Activated CD8-positive, alpha-beta memory T cell treated with anti-CD3 and anti-CD28 coated beads for 4 hours (primary cell): ENCODE results near the gene DMKN.

ENCODE experiments used
- DNase-seq, 2 donors: peaks; one replicate each; pipeline ENCODE4 v3.0.0-alpha.2; 2020; ENCODE audit warnings: low read depth in 2 of 2

Gene DMKN

DNA sequence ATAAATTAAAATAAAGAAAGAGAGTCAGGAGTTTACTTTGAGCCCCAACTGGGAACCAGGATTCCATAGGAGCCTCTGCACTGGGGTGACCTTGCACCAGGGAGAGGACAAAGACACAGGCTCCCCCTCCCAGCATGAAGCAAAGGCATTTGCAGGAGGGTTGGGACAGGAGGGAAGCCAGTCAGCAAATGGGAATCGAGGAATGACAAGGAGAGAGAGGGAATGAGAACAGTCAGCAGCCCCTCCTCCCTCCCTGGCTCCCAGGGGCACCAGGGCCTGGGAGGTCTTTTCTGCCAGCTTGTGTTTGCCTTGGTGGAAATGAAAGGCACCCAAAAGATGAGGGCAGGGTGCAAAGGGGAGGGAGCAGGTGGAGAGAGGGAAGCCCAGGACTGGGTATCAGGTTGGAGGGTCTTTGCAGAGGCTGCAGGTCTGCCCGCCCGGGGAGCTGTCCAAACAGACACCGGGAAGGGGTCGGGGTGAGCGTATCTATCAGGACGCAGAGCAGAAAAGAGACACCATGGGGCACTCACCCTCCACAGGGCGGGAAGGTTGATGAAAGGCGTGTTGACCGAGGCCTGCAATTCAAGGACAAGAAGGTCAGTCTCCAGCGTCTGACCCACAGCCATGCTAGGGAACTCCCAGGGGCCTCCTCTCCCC, 10.9 kb upstream of the DMKN start:
- no peak for DNase-seq

DNA sequence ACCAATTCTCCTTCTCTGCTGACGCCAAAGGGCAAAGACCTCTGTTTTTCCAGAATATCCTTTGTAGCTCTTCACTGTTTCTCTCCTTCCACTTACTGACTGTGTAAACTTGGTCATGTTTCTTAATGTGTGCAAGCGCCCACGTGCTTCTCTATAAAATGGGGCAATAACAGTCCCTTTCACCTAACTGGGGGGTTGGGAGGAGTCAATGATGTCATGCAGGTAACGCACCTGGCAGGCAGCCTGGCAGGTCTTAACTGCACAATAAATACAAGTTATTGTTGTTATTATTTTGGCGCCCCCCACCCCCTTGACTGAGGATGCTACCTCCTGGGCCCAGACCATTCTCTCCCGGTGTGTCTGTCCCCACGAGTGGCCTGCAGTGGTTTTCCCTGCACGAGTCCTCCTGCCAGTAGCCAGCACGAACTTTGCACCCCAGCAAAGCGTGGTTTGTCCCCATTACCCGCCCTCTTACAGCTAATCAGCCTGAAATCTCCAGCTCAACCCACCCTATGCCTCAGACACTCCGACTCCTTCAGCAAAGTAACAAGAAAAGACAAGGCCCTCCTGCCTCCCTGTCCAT, 9.4 kb upstream of the DMKN start:
- no peak for DNase-seq

DNA sequence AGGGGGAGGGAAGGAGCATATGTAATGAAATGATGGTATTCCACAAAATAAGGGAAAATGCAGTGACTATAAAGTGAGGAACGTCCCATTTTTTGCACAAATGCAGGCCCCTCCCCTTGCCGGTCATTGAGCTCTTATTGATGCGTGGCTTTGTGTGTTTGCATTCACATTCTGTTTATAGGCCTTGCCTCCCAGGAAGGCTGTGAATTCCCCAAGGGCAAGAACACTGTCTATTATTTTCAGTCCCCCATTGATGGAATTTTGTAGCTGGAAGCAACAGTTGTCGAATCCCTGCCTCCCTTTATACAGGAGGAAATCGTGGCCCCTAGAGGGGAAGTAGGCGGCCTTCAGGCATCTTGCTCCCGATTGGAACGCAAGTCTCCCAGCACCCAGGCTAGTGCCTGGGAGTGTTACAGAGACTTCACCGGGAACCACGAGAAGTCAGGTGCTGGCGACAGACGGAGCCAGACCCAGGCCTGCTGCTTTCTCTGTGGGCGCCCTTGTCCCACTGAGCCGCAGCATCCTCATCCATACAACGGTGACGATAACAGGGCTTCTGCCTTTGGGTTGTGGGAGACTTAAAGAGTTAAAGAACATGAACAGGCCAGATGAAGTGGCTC, 7.8 kb upstream of the DMKN start:
- no peak for DNase-seq

- no peak for DNase-seq
Measured at GRCh38 chr19:35519291-35519690, 5.8 kb upstream of the DMKN start.

DNA sequence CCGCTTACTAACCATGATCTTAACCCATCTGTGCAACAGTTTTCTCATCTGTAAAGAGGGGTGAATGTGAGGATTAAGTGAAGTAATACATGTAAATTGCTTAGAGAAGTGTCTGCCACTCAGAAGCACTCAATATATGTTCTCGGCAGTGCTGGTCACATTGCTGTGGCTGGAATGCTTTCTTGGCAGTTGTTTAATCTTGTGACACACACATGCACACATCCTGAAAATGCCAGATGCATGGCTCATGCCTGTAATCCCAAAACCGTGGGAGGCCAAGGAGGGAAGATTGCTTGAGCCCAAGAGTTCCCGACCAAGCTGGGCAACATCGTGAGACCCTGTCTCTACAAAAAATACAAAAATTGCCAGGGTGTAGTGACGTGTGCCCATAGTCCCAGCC, 4.9 kb upstream of the DMKN start:
- no peak for DNase-seq

GRCh38 chr19:35517342-35517741, 3.9 kb upstream of the DMKN start:
- DNase-seq: no peak

DNA sequence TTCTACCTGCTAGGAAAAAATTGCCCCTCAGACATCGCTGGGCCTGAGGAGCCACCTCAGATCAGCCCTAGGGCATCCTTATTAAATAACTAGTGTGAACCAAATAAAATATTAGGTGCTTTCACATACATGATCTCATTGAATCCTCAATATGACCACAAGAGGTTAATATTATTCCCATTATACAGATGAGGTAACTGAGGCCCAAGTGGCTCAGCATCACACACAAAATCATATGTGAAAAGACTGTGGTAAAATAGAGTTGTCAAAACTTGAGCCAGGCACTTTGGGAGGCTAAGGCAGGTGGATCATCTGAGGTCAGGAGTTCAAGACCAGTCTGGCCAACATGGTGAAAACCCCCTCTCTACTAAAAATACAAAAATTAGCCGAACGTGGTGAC, 2.9 kb upstream of the DMKN start:
- DNase-seq: no peak

DNA sequence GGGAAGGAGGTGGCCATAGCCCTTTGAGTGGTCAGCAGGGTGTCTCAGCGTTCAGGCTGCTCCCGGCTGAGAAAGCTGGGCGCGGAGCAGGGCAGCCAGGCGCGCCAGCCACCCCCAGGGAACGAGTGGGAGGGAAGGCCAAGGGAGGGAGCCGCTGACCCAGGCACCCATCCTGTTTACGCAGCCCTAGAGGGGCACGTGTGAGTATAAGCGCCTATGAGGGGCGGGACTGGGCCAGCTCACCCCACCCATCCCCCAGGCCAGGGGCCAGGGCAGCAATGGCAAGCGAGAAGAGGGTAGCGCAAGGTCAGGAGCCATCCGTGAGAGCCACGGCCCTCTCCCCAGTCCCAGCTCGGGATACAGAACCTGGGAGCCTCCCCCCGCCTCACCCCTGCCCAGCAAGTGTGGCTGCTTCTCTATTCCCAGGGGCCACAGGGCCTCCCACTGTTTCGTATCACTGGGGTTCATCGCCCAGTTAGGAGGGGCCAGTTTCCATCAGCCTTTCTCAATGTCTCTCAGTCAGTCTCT, 897 bp upstream of the DMKN start:
- no peak for DNase-seq

DNA sequence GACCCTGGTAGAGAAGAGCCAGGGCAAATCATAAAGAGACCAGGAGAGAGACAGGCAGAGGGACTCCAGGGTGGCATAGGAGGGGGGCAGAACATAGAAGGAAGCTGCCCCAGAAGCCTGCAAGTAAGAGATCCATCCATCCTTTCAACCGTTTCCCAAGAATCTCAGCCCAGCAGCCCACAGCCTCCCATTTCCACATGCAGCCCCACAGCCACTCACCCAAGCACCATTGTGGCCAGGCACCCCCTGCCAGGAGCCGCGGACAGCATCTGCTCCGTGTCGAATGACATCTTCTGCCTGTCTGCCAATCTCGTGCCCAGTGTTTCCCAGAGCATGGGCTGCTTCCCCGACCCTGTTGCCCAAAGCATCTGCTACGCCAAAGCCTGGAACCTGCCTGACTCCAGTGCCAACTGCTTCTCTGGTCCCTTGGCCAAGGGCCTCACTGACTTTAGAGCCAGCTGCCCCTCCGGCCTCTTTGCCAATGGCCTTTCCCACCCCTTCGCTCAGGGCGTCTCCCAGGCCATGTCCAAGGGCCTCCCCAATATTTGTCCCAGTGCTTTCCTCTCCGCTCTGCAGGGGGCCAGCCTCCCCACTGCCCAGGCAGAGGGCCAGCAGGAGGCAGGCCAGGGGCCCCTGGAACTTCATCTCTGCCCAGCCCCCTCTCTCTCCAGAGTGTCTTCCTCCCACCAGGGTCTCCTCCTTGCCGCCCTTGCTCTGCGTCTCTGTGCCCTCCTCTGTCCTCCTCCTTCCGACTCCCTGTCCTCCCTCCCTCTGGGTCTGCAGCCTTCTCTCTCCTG, 420 bp downstream of the DMKN start:
- DNase-seq: no peak

DNA sequence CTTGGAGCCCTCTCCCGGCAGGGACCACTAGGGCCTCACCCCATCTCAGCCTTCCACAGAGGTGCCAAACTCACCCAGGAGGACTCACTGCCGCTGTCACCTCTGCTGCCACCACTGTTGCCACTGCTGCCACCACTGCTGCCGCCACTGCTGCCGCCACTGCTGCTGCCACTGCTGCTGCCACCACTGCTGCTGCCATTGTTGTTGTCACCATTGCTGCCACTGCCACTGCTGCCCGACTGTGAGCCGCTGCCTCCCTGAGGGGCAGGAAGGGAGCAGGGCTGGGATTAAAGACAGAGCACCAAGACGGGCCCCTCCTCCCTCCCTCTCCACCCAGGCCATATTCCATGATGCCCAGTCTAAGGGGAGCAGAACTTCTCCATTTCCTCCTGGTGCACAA, 2.1 kb downstream of the DMKN start:
- no peak for DNase-seq

- DNase-seq: no peak
Measured at GRCh38 chr19:35510626-35510964, 2.9 kb downstream of the DMKN start.

GRCh38 chr19:35509861-35510625, 3.4 kb downstream of the DMKN start:
- peak; percentile 25 to 38 for DNase-seq

DNA sequence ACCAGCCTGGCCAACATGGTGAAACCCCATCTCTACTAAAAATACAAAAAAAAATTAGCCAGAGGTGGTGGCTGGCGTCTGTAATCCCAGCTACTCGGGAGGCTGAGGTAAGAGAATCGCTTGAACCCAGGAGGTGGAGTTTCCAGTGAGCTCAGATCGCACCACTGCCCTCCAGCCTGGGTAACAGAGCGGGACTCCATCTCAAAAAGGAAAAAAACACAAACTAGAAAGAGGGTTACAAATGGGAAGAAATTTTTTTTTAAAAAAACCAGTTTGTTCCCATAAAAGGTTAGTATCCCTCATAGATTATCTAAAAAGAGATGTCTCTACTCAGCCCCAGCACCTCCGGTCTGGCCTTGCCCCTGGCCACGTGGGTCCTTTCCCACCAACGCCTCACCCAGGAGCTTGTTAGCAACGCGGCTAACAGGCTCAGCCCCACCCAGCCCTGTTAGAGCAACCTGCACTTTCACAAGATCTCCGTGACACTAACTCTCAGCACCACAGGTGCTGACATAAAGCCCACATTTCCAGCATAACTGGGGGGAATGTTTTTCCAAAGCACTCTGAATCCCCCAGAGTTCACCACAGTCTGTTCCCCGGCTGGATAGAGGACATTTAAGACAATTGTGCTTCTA, 4.3 kb downstream of the DMKN start:
- DNase-seq: no peak

DNA sequence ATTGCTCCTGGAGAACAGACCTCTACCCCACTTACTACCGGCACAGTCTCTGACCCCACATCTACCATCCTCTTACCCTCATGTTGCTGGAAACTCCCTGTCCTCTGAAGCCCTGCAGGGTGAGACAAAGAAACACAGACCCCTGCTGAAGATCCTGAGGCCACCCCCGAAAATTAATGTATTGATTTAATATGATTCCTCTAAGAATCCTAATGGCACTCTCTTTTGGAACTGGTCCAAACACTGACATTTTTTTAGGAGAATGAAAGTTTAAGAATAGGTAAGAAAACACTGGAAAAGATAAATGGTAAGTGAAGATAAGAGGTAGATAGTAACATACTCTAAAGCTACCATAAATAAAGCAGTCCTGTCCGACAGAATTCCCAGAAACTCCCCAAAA, 5.3 kb downstream of the DMKN start:
- DNase-seq: no peak

- DNase-seq: no peak
Measured at GRCh38 chr19:35507561-35507960, 5.9 kb downstream of the DMKN start.

DNA sequence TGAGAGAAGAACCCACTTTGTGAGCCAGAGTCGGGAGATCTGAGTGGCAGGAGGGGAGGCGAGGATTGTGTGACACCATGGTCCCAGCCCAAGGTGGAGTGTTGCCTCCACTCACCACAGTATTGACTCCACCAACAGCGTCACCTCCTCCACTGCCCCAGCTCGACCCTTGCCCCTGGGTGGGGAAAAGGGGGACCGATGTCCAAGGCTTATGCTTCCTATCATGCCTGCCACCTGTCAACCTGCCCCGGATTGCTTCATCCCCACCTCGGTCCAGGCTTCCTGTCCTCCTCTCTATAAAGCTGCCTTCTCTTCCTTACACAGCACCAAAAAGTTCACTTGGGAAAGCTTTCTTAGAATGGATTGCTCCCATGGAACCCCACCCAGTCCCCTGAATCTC, 7.4 kb downstream of the DMKN start:
- DNase-seq: no peak

DNA sequence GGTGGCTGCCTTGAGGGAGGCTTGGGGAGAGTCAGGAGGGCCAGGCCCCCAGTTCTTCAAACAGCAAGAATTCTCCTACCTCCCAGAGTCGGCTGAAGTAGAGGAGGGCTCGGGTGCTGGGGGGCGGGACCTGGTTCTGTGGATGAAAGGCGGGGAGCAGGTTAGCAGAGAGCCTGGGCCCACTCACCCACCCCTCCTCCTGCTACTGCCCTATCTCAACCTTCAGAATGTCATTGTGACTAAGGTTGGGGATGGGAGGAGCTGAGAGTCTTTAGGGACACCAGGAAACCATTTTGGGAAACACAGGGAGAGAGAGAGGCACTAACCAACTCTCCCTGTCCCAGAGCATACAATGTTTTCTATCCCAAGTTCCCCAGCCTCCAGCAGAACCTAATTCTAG, 10.7 kb downstream of the DMKN start:
- DNase-seq: no peak

DNA sequence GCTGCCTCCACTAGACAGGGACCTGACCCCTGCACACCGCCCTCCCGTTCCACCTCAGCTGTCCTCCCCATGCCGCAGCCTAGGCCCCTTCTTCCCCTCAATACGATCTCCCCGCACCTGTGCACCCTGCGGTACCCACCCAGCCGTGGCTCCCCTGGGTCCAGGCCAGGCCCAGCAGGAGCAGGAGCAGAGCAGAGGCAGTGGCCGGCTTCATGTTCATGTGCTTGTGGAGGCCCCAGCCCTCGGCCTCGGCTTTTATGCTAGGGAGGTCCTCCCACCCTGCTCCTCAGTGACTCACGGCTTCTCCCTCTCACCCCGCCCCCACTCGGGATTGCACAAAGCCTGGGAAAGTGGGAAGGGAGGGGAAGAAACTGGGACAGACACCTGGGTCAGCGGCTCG, 11.8 kb downstream of the DMKN start:
- DNase-seq: no peak

- DNase-seq: no peak
Measured at GRCh38 chr19:35500611-35501010, 12.8 kb downstream of the DMKN start.

DNA sequence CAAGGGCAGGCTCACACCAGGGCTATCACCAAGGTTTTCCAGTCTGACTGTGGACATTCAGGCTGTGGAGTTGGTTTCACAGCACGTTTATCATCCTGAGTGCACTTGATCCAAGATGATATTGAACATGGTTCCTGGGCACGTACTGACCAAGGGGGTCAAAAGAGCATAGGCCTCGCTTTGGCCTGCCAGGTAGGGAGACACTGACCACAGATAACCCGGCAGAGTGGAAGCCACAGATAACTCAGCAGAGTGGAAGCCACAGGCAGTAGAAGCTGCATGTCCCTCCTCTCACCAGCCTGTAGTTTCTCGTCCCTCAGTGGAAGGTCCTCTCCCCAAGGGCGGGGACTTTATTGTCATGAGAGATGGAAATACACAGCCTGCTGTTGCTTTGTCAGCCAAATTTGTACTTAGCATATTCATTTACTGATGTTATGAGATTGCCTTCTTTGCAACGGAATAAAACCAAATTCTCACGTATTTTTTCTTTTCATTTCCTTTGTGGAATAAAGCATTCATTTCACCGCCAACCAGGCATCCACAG, 14.4 kb downstream of the DMKN start:
- DNase-seq: no peak

DNA sequence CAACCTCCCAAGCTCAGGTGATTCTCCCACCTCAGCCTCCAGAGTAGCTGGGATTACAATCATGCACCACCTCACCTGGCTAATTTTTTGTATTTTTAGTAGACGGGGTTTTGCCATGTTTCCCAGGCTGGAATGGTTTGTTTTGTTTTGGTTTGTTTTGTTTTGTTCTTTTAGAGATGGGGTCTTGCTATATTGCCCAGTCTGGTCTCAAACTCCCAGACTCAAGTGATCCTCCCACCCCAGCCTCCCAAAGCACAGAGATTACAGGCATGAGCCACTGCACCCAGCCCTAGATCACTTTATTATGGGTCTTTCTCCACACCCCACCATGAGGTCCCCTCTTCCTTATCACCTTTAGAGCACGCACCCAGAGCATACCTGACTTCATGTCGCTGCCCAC, 15.2 kb downstream of the DMKN start:
- DNase-seq: no peak
